Kidney epithelial cell (primary cell): ENCODE data around the gene PMP22. TPM values are rescaled to one million over a fixed set of nuclear protein-coding genes. Genes with fewer than 3 reads are reported as not detected.

Source experiments
- DNase-seq: peaks from one replicate; pipeline ENCODE4 v3.0.0-alpha.2; 2010; ENCODE audit warnings: low read depth
- H3K27me3 ChIP-seq: 2 replicates; pipeline ENCODE4 v1.6.0; 2011; ENCODE audit warnings: low read length; ENCODE audit not compliant: control insufficient read depth, insufficient read depth
- H3K36me3 ChIP-seq: 2 replicates; pipeline ENCODE4 v1.5.1; 2011; ENCODE audit warnings: low read length; ENCODE audit not compliant: control insufficient read depth, insufficient read depth
- H3K4me3 ChIP-seq: 2 replicates; pipeline ENCODE4 v1.5.1; 2011; ENCODE audit warnings: low read depth, mild to moderate bottlenecking, control low read depth, low read length
- total RNA-seq: library from RNA; depleted of rRNA; stranded (reverse); fragments of >200 nt; gene quantifications from 2 replicates; pipeline ENCODE4 v1.2.3, GENCODE V29; 2015
- TF ChIP-seq, protein P1 (sequence below): IDR thresholded peaks from 2 replicates; pipeline ENCODE4 v1.5.1; 2011; ENCODE audit warnings: mild to moderate bottlenecking, moderate library complexity, low read length, control low read depth, inconsistent platforms; ENCODE audit not compliant: insufficient read depth, poor library complexity, severe bottlenecking

Gene PMP22
- total RNA-seq, 1 donor from 2014 or later: 12.6 TPM

DNA sequence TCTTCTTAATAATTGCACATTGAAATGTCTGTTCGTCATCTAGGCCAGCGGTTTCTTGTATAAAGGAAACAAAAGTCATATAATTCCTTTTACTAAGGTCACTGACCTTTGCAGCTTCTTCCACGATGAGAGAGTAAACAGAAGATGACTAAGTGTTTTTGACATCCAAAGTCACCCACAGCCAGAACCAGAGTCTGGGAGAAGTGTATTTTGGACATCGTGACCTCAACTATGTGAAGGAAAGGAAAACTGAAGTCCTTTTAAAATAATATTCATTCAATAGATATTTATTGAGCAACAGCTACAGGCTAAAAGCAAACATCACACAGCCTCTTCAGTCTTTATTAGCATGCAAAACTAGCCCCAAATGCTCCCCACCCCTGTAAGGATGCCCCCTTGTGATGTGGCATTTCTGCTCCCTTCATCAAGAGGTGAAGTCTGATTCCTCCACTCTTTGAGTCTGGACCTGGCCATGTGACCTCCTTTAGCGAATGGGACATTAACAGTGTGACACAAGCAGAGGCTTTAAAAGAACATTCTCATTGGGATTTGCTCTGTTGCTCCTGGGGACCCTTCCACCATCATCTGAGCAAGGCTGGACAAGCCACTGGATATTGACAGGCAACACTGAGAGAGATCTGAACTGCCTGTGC lies 8.1 kb upstream of the PMP22 start:
- Histone ChIP-seq H3K4me3 (no peak overlapping the region), H3K27me3 (no peaks in the 10 kb centered on the region), H3K36me3 (no peaks in the 10 kb centered on the region)
- DNase-seq: no peak
- TF ChIP-seq, protein P1, sequence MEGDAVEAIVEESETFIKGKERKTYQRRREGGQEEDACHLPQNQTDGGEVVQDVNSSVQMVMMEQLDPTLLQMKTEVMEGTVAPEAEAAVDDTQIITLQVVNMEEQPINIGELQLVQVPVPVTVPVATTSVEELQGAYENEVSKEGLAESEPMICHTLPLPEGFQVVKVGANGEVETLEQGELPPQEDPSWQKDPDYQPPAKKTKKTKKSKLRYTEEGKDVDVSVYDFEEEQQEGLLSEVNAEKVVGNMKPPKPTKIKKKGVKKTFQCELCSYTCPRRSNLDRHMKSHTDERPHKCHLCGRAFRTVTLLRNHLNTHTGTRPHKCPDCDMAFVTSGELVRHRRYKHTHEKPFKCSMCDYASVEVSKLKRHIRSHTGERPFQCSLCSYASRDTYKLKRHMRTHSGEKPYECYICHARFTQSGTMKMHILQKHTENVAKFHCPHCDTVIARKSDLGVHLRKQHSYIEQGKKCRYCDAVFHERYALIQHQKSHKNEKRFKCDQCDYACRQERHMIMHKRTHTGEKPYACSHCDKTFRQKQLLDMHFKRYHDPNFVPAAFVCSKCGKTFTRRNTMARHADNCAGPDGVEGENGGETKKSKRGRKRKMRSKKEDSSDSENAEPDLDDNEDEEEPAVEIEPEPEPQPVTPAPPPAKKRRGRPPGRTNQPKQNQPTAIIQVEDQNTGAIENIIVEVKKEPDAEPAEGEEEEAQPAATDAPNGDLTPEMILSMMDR: no peak

- TF ChIP-seq, protein P1: no peak
- H3K4me3 ChIP-seq: no peak overlapping the region
- no peaks in the 10 kb centered on the region for H3K36me3 ChIP-seq
- no peak for DNase-seq
- no peaks in the 10 kb centered on the region for H3K27me3 ChIP-seq
Observed at GRCh38 chr17:15271741-15272140, 6.6 kb upstream of the PMP22 start.

- H3K36me3 ChIP-seq: no peaks in the 10 kb centered on the region
- no peak overlapping the region for H3K4me3 ChIP-seq
- peaks cover 3% of the 10 kb centered on the region for H3K27me3 ChIP-seq
- TF ChIP-seq, protein P1: no peak
- no peak for DNase-seq
Observed at GRCh38 chr17:15270628-15271381, 5.7 kb upstream of the PMP22 start.

DNA sequence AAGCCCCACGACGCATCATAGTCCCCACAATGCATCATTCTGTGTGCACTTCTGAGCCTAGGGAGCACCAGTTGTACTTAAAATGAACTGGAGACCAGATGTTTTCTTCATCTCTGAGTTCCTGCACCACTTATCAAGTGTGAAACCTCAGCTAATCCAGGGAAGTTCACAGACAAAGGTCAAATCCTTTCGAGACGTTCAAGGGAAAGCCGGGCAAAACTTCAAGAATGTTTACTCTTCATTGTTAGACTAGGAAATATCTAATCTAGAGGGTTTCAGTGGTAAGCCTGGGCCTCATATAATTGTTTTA lies 4.6 kb upstream of the PMP22 start:
- peaks cover 5% of the 10 kb centered on the region for H3K27me3 ChIP-seq
- TF ChIP-seq, protein P1: no peak
- no peak for DNase-seq
- no peaks in the 10 kb centered on the region for H3K36me3 ChIP-seq
- H3K4me3 ChIP-seq: no peak overlapping the region

DNA sequence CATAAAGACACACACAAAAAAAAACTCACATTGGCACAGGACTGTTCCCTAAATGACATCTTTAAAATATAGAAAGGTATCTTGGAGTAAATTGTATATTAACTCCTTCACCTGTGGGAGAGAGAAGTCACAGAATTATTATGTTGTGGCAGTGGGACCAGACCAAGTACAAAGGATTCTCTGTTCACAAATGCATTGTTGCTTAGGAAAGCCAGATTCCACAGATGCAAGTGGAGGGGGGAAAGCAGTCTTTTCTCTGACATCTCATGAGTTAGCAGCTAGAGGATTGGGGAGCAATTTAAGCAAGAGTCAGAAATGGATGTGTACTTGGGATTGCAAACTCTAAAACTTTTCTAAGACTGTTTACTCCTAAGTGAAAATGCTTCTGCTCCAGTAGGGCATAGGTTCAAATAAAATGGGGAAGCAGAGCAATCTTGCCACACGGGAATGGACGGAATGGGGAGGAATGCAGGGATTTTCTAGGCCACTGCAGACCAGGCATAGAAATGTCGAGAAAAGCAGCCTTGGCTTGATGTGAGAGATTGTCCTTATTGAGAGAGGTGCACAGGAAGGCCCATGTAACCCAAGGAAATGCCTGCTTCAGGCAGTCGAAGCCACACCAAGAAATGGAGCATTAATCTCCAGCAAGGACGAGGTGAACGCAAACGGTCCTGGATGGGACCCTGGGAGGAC lies 4.1 kb upstream of the PMP22 start:
- DNase-seq: no peak
- TF ChIP-seq, protein P1: no peak
- no peaks in the 10 kb centered on the region for H3K36me3 ChIP-seq
- H3K27me3 ChIP-seq: peaks cover 7% of the 10 kb centered on the region
- H3K4me3 ChIP-seq: no peak overlapping the region

DNA sequence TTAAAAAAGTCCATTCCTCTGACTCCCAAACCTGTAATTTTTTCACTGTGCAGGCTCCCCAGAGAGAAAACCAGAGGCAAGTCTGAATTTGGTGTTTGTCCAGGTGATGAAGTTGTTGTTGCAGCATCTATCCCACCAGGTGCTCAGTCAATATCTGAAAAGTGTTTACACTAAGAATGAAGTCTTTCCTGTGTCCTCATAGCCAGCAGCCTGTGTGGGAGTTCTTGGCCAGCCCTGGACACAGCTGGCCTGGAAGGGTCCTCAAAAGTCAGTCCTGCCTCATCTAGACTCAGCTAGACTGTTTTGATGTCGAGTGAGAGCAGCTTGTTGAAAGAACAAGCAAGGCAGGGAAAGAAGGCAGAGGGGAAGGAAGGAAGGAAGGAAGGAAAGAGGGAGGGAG lies 3.3 kb upstream of the PMP22 start:
- no peak overlapping the region for H3K4me3 ChIP-seq
- DNase-seq: no peak
- no peaks in the 10 kb centered on the region for H3K36me3 ChIP-seq
- peaks cover 7% of the 10 kb centered on the region for H3K27me3 ChIP-seq
- TF ChIP-seq, protein P1: no peak
